ENCODE results near the gene SPRR4.
"Not testable (repeated sequence)": the region's sequence is repeated elsewhere in the genome, so short reads cannot be mapped to it uniquely, and the experiment has no call there.

Gene SPRR4

DNA sequence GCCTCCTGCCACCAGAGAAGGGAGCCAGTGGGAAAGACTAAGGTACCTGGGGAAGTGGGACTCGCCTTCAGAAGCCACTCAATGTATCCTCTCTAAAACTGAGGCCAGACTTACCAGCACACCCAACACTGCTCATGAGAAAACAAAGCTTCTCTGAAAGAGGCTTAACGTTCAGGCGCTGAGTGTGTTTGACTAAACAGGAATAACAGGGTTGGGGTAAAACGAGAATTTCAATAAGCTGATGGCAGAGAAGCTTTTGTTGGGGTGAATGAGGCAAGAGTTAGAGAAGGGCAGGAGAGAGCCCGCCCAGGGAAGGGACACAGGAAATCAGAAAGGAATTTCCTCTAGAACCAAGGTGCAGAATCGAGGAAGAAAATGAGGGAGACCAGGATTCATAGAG lies 29.4 kb downstream of the SPRR4 start:
- in situ Hi-C loops (cut with MboI; ENCODE audit: low pct_unique_long_range_greater_than_20kb, low sequenced_read_pairs), result no loop called here
- no peak for DNase-seq

DNA sequence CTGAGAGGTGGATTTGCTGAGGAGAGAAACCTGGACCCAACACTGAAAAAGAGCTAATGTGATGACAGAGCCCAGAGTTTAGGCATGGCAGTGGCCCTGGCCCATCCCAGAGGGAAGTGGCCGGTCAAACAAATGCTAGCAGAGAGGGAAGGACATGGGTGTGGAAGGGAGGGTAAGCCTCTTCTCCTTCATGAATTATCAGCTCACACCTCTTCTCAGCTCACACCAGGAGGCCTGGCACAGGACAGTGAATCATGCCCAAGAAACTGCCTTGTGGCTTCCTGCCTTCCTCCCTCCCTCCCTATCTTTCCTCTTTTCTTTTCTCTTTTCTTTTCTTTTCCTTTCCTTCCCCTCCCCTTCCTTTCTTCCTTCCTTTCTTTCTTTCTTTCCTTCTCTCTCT lies 29.8 kb downstream of the SPRR4 start:
- in situ Hi-C loops (cut with MboI; ENCODE audit: low pct_unique_long_range_greater_than_20kb, low sequenced_read_pairs), result no loop called here
- no peak for DNase-seq

DNA sequence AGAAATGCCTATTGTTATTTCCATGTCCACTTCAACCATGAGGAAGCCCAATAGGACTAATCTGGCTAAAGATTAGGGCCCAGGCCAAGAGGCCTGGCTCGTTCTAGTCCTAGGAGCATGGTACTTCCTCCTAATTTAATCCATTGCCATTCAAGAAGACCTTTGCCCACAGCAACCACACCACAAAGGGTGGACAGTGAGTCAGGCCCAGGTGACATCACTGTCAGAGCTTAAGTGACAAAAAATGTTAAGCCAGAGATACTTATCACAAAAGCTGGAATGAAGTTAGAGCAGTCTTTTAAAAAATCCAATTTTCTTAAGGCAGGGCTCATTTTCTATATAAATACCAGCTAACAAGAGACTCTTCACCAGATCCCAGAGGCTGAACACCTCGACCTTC lies 30.9 kb downstream of the SPRR4 start, which contains the start of gene SPRR3:
Gene SPRR3 (plus strand): TSS at position 368 of the 400 bp plus-strand sequence. CDS start 1,272 bp downstream, outside the sequence.
- in situ Hi-C loops (cut with MboI; ENCODE audit: low pct_unique_long_range_greater_than_20kb, low sequenced_read_pairs), result no loop called here
- DNase-seq, result no peak

DNA sequence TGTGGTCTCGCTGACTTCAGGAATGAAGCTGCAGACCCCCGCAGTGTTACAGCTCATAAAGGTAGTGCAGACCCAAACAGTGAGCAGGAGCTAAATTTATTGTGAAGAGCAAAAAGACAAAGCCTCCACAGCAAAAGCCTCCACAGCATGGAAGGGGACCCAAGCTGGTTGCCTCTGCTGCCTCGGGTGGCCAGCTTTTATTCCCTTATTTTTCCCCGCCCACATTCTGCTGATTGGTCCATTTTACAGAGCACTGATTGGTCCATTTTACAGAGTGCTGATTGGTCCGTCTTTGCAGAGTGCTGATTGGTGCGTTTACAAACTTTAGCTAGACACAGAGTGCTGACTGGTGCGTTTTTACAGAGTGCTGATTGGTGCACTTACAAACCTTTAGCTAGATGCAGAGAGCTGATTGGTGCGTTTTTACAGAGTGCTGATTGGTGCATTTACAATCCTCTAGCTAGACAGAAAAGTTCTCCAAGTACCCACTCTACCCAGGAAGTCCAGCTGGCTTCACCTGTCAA lies 40.8 kb downstream of the SPRR4 start:
- in situ Hi-C loops (cut with MboI; ENCODE audit: low pct_unique_long_range_greater_than_20kb, low sequenced_read_pairs); DNase-seq: not testable (repeated sequence)

DNA sequence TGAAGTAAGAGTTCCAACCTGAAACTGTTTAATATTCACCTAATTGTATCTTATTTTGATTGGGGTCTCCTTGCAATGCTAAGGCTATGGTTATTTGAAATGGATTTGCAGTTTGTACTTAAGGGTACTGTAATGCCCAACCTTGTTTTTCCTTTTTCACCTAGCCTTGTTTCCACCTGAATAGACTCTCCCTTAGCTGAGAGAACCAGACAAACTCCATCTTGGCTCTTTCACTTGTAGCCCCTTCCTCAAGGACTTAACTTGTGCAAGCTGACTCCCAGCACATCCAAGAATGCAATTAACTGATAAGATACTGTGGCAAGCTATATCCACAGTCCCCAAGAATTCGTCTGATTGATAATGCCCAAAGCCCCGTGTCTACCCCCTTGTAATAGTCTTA lies 51.4 kb downstream of the SPRR4 start:
- DNase-seq; in situ Hi-C loops (cut with MboI; ENCODE audit: low pct_unique_long_range_greater_than_20kb, low sequenced_read_pairs): not testable (repeated sequence)
